Hematopoietic multipotent progenitor cell treated with erythropoietin and hydrocortisone succinate and interleukin-3 and kit ligand, for 15 days (in vitro differentiated cells): ENCODE data around the gene CAPN10.
A peak's percentile ranks its signal among the peaks of the same experiment; 100 is the strongest.

Experiments
- DNase-seq: peaks from one replicate; pipeline ENCODE4 v3.0.0-alpha.2; 2015; ENCODE audit warnings: low spot score

CAPN10 gene

DNA sequence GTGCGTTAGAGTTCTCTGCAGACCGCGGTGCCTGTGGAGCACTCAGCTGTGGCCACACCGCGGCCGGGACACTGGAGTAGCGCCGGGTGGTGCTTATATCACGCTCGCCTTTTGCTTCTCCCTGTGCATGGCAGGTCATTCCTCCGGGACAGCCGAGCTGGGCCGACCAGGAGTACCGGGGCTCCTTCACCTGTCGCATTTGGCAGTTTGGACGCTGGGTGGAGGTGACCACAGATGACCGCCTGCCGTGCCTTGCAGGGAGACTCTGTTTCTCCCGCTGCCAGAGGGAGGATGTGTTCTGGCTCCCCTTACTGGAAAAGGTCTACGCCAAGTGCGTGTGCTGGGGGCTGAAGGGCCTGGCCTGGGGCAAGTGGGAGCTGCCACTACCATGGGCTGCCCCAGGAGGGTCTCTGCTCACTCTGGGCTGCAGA, 4.2 kb downstream of the CAPN10 start:
- no peak for DNase-seq

DNA sequence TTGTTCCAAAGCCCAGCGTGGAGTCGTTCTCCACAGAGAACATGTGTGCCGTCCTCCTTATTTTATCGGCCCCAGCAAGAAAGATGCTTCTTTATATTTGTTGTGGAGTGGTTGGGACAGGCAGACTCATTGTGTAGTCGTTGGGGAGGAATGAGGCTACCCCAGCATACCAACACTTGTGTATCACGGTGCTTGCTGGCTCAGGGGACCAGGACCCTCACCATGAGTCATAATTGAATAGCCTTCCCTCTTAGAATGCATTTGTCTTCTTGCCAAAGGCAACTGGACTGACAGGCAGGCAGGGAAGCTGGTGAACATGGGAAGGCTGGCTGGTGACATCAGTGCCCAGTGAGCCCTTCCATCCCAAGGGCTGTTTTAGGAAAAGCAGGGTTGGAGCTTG, 4.7 kb downstream of the CAPN10 start:
- no peak for DNase-seq

DNA sequence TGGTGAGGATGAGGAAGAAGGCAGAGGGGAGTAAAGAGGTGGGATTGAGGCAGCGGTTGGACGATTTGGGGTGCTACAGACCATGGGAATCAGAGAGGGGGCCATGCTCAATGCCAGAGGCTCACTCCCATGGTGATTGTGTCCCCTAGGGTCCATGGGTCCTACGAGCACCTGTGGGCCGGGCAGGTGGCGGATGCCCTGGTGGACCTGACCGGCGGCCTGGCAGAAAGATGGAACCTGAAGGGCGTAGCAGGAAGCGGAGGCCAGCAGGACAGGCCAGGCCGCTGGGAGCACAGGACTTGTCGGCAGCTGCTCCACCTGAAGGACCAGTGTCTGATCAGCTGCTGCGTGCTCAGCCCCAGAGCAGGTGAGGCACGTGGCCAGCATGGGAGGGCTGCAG, 5.2 kb downstream of the CAPN10 start:
- no peak for DNase-seq

DNA sequence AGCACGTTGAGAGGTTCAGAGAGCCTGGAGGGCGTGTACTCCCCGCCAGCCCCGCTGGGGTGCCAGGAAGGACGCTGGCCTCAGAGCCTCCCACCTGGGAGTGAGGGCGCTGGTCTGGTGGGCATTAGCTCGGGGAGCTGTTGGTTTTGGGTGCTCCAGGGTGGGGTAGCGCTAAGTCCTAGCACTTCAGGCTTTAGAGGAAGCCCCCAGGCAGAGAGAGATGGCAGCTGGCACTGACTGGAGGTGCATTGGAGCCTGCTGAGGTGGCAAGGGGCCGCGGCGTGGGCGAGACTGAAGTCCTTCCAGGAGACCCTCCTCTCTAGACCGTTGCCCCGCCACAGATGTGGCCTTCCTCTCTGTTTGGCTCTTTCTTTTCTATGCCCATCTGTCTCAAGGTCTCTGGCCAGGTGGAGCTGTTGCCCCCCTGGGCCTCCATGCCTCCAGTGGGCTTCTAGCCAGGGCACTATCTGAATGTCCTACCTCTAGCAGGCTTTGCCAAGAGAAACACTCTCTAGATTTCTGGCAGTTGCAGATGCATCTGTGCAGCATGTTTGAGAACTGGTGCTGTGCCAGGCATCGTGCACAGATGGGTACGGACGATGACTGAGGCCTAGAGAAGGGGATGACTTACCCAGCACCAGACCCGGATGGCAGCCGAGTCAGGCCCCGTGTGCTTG, 6.6 kb downstream of the CAPN10 start:
- DNase-seq, result no peak

DNA sequence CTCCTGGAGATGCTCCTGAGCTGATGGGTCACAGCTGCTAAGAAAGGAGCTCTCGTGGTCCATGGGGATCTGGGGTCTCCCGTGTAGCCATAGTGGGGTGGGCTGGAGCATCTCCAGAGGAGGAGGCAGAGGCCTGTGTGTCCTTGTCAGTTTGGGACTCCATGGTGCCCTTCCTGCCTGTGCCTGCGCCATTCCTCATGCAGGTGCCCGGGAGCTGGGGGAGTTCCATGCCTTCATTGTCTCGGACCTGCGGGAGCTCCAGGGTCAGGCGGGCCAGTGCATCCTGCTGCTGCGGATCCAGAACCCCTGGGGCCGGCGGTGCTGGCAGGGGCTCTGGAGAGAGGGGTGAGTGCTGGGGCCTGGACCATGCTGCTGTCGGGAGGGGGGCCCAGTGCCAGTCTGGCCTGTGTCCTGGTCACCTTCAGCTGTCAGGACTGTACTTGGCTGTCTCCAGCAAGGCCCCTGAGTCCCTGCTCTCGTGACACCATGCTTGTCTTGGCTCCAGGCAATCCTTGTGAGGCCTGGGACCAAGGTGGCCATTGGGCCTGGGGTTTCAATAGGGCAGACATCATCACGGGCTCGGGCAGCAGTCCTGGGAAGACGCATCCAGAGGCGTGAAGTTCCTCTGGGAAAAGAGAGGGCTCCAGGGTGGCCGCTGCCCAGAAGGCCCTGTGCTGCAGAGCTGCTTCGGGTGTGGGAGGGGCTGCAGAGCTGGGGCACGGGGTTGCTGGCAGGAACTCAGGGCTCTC, 7.3 kb downstream of the CAPN10 start:
- no peak for DNase-seq

DNA sequence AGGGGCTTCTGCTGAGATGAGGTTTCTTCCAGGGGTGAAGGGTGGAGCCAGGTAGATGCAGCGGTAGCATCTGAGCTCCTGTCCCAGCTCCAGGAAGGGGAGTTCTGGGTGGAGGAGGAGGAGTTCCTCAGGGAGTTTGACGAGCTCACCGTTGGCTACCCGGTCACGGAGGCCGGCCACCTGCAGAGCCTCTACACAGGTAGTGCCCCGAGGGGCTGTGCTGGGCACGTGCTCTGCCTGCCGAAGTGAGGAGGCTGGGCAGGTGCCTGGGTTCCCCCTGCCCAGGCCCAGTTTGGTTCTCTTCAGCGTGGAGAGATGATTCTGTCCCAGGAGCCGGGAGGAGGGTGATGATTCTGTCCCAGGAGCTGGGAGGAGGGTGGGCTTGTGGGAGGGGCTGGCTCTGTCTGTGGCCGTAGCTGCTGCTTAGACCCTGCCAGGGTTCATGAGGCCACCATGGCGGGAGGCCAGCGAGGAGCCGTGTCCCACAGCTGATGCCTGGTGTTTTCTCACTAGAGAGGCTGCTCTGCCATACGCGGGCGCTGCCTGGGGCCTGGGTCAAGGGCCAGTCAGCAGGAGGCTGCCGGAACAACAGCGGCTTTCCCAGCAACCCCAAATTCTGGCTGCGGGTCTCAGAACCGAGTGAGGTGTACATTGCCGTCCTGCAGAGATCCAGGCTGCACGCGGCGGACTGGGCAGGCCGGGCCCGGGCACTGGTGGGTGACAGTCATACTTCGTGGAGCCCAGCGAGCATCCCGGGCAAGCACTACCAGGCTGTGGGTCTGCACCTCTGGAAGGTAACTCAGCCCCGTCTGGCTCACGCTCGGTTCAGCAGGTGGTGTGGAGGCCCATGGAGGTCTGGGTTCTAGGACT, 8.2 kb downstream of the CAPN10 start:
- no peak for DNase-seq

DNA sequence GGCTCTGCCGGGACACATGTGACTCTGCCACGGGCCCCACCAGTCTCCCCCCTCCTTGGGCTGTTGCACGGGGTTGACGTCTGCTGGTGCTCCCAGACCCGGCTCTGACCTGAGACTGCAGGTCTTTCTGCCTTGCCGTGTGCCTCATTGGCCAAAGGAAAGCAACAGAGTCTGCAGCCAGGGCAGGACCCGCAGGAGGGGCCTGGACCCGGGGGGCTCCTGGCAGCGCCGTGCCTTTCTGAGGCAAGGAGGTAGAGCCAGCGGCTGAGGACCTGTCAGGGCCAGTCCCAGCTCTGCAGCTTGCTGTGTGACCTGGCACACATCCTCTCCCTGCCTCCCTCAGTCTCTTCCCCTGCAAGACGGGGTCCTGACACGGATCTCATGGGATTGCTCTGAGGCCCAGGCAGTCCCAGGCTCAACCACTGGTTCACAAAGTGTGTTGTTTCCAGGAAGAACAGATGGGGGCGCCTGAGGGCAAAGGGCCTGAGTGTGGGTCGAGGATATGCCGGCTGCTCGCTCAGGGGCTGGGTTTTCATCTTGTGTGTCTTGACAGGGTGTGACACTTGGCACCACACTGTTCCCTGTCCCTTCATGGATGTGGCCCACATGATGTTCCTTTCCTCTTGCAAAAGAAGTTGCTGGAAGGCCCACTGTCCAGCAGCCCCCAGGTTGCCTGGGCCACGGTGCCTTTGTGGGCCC, 9.0 kb downstream of the CAPN10 start:
- peak; percentile 13 for DNase-seq

DNA sequence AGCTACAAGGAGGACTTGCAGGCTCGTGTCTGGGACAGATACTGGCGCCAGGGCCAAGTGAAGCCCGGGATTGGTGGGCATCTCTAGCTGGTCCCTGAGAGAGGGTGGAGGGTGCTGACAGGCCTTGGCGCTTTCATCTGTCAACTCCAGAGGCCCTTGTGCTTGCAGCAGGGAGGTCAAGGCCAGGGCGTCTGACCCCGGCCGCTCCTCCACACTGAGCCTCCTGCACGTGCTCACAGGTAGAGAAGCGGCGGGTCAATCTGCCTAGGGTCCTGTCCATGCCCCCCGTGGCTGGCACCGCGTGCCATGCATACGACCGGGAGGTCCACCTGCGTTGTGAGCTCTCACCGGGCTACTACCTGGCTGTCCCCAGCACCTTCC, 9.5 kb downstream of the CAPN10 start:
- DNase-seq, result no peak

DNA sequence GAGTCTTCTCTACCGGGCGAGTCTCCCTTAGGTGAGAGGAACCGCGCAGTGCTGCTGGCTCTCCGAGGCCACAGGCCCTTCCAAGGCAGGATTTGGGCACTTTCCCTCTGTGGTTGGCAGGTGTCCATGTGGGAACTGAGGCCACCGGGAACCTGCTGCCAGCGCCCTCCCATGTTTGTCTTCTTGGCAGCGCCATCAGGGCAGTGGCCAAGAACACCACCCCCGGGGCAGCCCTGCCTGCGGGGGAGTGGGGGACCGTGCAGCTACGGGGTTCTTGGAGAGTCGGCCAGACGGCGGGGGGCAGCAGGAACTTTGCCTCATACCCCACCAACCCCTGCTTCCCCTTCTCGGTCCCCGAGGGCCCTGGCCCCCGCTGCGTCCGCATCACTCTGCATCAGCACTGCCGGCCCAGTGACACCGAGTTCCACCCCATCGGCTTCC, 10.0 kb downstream of the CAPN10 start:
- no peak for DNase-seq

DNA sequence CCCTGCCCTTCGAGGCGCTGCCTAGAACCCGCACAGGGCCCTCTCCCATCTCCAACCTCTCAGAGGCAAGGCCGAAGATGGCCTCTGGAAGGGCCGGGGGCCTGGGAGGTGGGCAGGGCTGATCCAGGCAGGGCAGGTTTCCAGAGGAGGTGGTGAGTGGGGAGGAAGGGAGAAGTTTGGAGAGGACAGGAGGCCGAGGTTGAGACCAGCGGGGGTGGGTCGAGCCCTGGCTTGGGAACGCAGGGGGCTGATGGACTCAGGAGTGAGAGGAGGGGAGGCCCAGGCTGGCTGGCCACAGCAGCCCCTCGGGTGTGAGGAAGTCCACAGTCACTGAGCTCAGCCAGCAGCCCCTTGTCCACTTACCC, 10.5 kb downstream of the CAPN10 start:
- DNase-seq, result no peak

DNA sequence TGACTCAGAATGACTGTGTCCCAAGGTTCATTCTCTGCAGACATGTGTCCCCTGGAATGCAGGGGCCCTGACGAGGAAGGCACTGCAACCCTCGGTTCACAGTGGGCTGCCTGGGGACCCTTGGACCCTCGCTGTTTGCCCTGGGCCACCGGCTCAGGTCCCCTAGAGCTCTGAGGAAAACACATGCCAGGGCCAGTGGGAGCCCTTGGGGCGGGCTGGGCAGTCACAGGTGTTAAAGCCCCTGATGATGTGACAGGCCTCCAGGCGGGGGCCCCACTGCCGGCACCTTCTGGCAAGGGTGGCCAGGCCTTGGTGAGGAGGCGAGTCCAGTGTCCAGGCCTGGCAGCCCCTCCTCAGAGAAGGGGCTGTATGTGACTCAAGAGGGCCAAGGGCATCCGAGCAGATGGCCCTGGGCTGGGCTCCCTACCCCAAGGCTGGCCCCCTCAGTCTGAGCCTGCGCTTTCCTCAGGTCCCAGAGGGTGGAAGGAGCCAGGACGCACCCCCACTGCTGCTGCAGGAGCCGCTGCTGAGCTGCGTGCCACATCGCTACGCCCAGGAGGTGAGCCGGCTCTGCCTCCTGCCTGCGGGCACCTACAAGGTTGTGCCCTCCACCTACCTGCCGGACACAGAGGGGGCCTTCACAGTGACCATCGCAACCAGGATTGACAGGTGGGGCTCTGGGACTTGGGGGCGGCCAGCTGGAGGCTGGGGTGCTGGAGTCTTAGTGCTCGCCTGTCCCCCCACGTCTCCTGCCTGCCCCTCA, 11.1 kb downstream of the CAPN10 start:
- no peak for DNase-seq

DNA sequence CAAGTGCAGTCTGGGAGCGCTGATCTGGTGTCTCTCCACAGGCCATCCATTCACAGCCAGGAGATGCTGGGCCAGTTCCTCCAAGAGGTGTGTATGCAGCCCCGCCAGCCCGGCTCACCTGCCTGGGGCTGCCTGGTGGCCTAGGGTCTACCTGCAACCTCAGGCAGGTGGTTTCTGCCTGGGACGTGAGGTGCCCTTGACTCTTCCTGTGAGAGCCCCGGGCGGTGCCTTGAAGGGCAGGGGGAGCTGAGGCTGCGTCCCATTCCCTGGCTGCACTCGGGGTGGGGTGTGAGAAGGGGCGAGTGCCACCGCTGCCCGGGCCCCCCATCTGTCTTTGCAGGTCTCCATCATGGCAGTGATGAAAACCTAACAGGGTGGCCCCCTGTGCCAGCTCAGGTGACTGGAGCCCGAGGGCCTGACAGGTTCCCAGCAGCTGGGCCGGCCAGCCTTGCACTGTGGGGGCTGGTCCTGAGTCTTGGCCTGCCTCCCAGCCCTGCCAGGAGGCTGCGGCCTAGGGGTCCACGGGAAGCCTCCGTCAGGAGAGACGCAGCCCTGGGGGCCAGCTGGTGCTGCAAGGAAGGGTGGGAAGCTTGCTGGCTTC, 11.9 kb downstream of the CAPN10 start:
- DNase-seq, result no peak

DNA sequence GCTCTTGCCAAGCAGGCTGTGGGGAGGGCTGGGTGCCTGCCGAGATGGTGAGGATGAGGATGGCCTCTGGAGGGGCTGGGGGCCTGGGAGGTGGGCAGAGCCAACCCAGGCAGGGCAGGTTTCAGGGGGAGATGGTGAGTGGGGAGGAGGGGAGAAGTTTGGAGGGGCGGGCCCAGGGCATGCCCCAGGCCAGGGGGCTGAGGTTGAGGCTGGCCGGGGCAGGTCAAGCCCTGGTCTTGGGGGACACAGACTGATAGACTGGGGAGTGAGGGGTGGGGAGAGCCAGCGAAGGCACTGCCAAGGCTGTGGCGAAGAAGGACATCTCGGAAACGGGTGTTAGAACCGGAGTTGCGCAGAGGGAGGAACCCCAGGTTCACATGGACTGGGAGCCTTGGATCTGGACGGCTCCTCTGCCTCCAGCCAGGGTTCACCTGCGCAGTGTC, 12.6 kb downstream of the CAPN10 start:
- DNase-seq, result no peak

DNA sequence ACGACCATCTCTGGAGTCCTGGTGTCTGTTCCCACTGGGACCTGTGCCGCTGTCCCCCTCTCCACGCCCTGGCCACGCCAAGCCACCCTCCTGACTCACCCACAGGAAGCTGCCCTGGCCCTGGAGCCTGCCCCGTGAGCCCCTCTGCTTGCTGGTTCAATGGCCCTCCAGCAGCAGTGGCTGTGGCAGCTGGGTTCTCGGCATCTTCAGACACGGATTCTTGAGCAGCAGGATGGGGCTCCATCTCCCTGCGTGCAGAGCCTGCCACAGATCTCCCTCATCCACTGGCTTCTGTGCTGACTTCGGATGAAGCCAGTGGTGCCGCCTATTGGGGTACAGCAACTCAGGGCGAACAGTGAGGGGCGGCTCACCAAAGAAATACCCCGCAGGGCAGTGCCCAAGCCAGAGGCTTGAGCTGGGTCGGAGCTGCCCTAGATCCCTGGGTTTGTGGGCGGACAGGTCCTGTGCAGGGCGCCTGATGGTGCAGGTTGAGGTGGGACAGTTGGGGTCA, 14.0 kb downstream of the CAPN10 start:
- no peak for DNase-seq

DNA sequence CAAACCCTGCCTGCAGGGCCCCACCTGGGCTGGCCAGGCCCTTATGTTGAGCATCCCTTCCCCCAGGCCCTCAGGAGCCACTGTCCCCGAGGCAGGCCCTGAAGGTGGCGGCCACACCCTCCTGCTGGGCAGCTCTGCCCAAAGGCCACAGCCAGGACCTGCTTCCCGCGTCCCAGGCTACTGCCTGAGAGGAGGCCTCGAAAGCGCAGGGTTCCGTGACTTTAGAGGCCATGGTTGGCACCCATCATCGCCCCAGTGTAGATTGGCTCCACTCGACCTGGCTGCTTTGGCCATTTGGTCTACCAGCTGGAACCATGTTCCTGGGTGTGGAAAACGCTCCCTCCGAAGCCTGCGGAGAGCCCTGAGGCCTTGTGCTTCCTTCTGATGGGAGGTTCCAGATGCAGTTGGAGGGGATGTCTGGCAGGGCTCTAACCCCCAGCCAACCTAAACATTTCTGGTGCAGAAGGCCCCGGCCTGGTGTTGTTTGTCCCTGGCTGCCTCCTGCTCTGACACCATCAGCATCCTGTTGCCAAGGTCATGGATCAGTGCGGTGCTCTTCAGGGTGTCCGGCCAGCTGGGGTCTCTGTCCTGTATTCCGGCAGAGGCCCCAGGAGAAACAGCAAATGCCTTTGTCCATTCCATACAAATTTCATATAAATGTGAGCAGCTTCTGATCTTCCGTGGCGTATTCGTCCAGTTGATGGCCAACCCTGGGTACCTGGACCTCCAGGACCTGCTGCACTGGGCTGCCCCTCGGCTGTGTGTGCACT, 14.7 kb downstream of the CAPN10 start:
- DNase-seq, result no peak

DNA sequence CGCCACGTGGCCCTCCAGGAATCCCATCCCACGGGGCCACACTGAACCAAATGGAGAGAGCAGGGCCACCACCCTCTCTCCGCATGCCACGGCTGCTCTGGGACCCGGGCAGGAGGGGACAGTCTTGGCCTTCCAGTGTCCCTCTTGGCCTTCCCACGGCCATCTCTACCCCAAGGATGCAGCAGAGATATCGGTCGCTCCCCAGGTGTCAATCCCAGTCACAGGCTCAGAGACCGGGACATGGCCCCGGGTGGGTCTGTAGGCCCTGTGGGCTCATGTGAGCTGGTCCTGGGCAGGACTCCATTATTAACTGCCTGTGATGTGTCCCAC, 15.3 kb downstream of the CAPN10 start:
- DNase-seq, result no peak

DNA sequence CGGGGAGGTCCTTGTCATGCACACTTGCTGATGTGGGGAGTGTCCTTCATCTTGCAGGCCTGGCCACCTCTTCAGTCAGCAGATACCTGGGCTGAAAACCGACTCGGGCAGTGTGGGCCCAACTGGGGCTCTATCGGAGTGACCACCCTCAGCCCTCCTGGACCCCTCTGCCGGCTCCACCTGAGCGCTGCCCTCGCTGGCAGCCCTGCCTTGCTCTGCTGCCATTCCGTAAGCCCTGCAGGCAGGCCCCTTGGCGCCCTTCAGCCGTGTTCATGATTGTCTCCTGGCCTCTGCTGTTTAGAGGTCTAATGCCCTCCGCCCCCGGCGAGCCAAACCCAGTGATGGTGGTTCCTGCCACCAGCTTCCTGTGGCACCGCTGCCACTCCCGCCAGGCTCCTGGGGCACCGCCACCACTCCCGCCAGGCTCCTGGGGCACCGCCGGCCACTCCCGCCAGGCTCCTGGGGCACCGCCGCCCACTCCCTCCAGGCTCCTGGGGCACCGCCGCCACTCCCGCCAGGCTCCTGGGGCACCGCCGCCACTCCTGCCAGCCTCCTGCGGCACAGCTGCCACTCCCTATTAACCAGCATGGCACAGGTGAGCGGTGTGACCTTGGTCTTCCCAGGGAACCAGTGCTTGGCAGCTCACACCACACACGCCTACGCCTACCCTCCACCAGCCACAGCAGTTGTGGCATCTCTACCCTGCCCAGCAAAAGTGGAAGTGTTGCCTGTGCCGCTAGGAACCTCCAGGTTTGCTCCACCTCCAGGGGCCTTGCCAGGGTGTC, 15.9 kb downstream of the CAPN10 start:
- DNase-seq, result no peak

DNA sequence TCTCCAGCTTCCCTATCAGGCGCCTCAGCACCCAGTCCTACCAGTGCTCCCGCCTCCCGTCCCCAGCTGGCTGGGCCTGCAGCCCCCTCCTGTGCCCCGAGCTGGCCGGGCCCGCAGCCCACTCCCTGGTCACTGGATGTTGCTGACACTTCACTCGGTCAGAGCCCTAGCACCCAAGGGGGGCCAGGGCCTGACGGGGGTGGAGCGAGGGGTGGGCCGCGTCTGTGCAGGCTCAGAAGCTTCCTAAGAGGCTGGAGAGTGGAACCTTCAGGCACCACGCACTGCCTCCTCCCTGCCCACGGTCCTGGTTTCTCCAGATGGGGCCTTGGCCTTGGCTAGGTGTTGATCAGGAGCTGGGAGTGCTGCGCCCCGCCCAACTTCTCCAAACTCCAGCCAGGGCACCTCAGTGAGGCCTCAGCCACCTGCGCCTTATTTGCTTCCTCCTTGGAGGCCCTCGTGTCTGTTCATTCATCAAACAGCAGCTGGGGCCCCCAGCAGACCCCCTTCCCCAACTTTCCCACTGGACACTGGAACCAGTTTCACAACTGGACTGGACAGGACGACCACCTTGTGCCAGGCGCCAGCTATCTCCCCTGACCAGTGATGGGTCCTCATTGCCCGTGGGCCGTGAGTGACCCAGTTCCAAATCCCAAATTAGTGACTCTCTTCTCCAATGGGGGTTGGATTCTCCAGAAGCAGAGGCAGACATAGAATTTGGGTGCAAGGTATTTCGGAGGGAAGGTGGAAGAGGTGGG, 16.7 kb downstream of the CAPN10 start:
- DNase-seq, result no peak

DNA sequence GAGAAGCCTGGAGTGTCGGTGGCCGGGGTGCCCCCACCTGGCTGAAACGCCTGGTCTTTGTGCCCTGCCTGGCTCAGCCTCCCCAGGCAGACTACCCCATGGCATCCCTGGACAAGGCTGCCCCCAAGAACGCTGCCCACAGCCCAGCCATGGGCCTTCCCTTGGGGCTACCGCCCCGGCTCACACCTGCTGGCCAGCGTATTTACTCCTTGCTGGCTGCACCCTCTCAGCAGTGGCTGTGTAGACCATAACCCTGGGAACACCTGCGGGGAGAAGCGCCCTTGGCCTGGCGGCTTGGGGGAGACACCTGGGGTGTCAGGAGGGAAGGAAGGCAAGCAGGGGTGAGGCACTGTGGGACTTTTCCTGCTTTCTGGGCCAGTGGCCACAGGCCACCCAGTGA, 17.3 kb downstream of the CAPN10 start:
- no peak for DNase-seq
